Endothelial cell (in vitro differentiated cells): Measurements from ENCODE around the gene UNK. TPM values are rescaled to one million over a fixed set of nuclear protein-coding genes. Genes with fewer than 3 reads are reported as not detected.

ENCODE experiments used
- DNase-seq: peaks from one replicate; pipeline ENCODE4 v3.0.0; 2021; ENCODE audit warnings: low spot score
- H3K27ac Mint-ChIP-seq: one replicate; pipeline ENCODE4 v1.8.0; 2021; ENCODE audit warnings: mixed read lengths, inconsistent platforms; ENCODE audit not compliant: unreplicated experiment
- H3K27me3 Mint-ChIP-seq: one replicate; pipeline ENCODE4 v1.8.0; 2021; ENCODE audit warnings: mild to moderate bottlenecking, moderate library complexity, mixed read lengths, inconsistent platforms; ENCODE audit not compliant: unreplicated experiment
- H3K36me3 Mint-ChIP-seq: one replicate; pipeline ENCODE4 v1.8.0; 2021; ENCODE audit warnings: mild to moderate bottlenecking, low read depth, mixed read lengths, inconsistent platforms; ENCODE audit not compliant: unreplicated experiment
- H3K4me1 Mint-ChIP-seq: one replicate; pipeline ENCODE4 v1.8.0; 2021; ENCODE audit warnings: mild to moderate bottlenecking, mixed read lengths, inconsistent platforms; ENCODE audit not compliant: unreplicated experiment
- H3K4me3 Mint-ChIP-seq: one replicate; pipeline ENCODE4 v1.8.0; 2021; ENCODE audit warnings: mild to moderate bottlenecking, mixed read lengths, inconsistent platforms; ENCODE audit not compliant: unreplicated experiment
- H3K9me3 Mint-ChIP-seq: one replicate; pipeline ENCODE4 v1.8.0; 2021; ENCODE audit warnings: mixed read lengths, inconsistent platforms; ENCODE audit not compliant: unreplicated experiment
- CTCF ChIP-seq: fragments of 200-600 bp; sonication (generic); IDR thresholded peaks from one replicate; pipeline ENCODE4 v1.5.0; 2021; ENCODE audit warnings: antibody characterized with exemption; ENCODE audit not compliant: unreplicated experiment
- total RNA-seq: library from RNA; stranded (reverse); fragmentation: NEBNext Ultra II Directional; extraction: Animal tissue kit (Norgen Biotek cat#: 25700); gene quantifications from one replicate; pipeline ENCODE4 v1.2.1, GENCODE V29; 2021; ENCODE audit not compliant: unreplicated experiment

Gene UNK
- total RNA-seq, 1 donor from 2014 or later = 28.8 TPM

GRCh38 chr17:75845058-75845711 lies 60.6 kb downstream of the UNK start:
- H3K4me3 Mint-ChIP-seq = peak overlapping the region; percentile 59
- H3K4me1 Mint-ChIP-seq = peaks cover 38% of the 10 kb centered on the region
- peak; percentile 81 for TF ChIP-seq CTCF
- no peaks in the 10 kb centered on the region for H3K9me3 Mint-ChIP-seq
- peaks cover 15% of the 10 kb centered on the region for H3K36me3 Mint-ChIP-seq
- peaks cover 7% of the 10 kb centered on the region for H3K27me3 Mint-ChIP-seq
- H3K27ac Mint-ChIP-seq = peak overlapping the region; percentile 93
- DNase-seq = peak; percentile 70

GRCh38 chr17:75845933-75846691 lies 61.5 kb downstream of the UNK start:
- Mint-ChIP-seq H3K4me3 (peak overlapping the region; percentile 59), H3K27me3 (peaks cover 9% of the 10 kb centered on the region), H3K27ac (peak overlapping the region; percentile 93), H3K4me1 (peaks cover 38% of the 10 kb centered on the region), H3K9me3 (no peaks in the 10 kb centered on the region), H3K36me3 (peaks cover 15% of the 10 kb centered on the region)
- DNase-seq = no peak
- TF ChIP-seq CTCF = no peak

GRCh38 chr17:75846692-75847613 lies 62.3 kb downstream of the UNK start:
- peaks cover 20% of the 10 kb centered on the region for H3K36me3 Mint-ChIP-seq
- DNase-seq = no peak
- no peaks in the 10 kb centered on the region for H3K9me3 Mint-ChIP-seq
- H3K4me1 Mint-ChIP-seq = peaks cover 38% of the 10 kb centered on the region
- TF ChIP-seq CTCF = no peak
- no peak overlapping the region for H3K4me3 Mint-ChIP-seq
- no peak overlapping the region for H3K27ac Mint-ChIP-seq
- H3K27me3 Mint-ChIP-seq = peaks cover 7% of the 10 kb centered on the region

GRCh38 chr17:75847614-75848522 lies 63.3 kb downstream of the UNK start:
- H3K36me3 Mint-ChIP-seq = peaks cover 20% of the 10 kb centered on the region
- H3K27me3 Mint-ChIP-seq = peaks cover 7% of the 10 kb centered on the region
- TF ChIP-seq CTCF = no peak
- peaks cover 38% of the 10 kb centered on the region for H3K4me1 Mint-ChIP-seq
- no peaks in the 10 kb centered on the region for H3K9me3 Mint-ChIP-seq
- peak overlapping the region; percentile 37 for H3K4me3 Mint-ChIP-seq
- H3K27ac Mint-ChIP-seq = peak overlapping the region; percentile 94
- no peak for DNase-seq
